GM12801 (cell line): ENCODE data around the gene TBL1XR1.

ENCODE experiments used
- CTCF ChIP-seq: IDR thresholded peaks from one replicate; pipeline ENCODE4 v1.5.1; 2011; ENCODE audit warnings: control low read depth; ENCODE audit not compliant: insufficient read length; ENCODE audit errors: extremely low read depth

Gene TBL1XR1

GRCh38 chr3:177111541-177111949, 85.7 kb downstream of the TBL1XR1 start:
- no peak for TF ChIP-seq CTCF

DNA sequence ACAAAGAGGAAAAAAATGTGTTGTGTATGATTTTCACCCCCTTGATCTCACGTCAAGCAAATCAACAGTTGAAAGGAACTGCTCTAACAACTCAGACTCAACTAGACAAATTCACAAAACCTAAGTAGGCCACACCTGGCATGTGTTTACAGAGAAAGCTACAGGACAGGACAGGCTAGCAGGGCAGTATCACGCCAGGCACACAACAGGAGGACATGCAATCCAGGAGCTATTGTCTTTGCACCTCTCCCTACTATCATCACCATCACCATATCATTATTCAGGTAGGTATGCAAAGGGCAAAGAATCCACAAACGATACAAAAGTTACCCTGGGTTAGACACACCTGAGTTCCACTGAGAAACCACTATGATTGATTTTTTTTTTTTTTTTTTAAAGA, 86.4 kb downstream of the TBL1XR1 start:
- no peak for TF ChIP-seq CTCF

- TF ChIP-seq CTCF = no peak
These were observed 86.9 kb downstream of the TBL1XR1 start for GRCh38 chr3:177110386-177110785.

DNA sequence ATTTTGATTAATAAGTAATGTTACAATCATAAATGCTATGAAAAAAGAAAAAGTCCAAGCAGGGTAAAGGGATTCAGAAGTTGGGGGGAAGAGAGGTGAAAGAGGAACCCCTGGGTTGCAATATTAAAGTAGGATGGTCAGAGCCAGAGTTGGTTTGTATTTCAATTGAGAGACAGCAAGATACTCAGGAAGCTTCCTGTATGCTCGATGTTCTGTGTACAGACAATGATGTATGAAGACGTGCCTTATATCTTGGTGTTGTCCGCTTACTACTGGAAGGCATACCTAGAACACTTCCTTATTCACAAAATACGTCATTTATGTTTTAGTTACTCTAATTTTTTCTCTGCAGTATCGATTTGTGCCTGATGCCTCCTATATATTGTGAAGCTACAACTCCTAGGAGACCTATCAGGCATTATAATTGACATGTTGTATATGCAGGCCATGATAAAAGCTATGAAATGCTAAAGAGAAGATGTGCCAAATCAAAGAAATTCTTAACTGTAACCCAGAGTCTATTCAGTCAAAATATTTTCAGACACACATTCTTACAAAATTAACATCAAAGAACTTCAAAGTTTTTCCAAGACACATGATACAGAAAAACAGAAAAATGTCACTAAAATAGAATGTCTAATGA, 87.5 kb downstream of the TBL1XR1 start:
- no peak for TF ChIP-seq CTCF

DNA sequence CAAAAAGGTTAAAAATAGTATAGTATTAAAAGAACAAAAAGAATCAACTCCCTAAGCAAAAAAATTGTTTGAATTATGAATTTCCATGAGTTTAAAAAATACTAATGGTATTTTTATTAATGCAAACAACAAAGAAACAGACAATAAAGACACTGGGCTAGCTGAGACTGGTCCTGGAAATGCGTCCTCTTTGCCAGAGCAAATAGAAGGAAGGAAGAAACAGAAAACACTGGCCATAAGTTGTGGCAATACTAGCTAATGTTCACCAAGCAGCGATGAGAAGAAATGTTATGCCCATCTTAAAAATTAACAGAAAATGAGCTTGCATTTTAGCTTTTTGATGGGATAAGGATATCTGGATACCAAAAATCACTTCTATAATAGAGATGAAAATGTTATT, 88.6 kb downstream of the TBL1XR1 start:
- TF ChIP-seq CTCF = no peak

GRCh38 chr3:177107461-177108239, 89.6 kb downstream of the TBL1XR1 start:
- no peak for TF ChIP-seq CTCF

GRCh38 chr3:177106594-177106993, 90.7 kb downstream of the TBL1XR1 start:
- TF ChIP-seq CTCF = no peak
